Adrenal gland (tissue), 12 donors: ENCODE data around the gene OR2T33. TPM values are rescaled to one million over a fixed set of nuclear protein-coding genes. Genes with fewer than 3 reads are reported as not detected.

Experiments used
- DNase-seq, 7 donors: peaks; one replicate each; pipeline ENCODE4 v3.0.0-alpha.2; 2019 to 2020
- H3K27ac ChIP-seq, 5 donors: fragments of 200-600 bp; sonication (generic) in 4 of 5; 1 replicate in 3 of 5; 2 replicates in 2 of 5; pipeline versions ENCODE4 v1.5.1 to v1.8.0; 2016 to 2020; ENCODE audit warnings: mild to moderate bottlenecking in 1 of 5
- H3K27me3 ChIP-seq: fragments of 200-600 bp; 2 replicates; pipeline ENCODE4 v1.8.0; 2021
- H3K36me3 ChIP-seq, 2 donors: fragments of 200-600 bp; replicated peaks in 1 of 2; 1 replicate in 1 of 2; 2 replicates in 1 of 2; pipeline versions ENCODE4 v1.5.1 to v1.8.0; 2018 to 2022
- H3K4me1 ChIP-seq, 2 donors: fragments of 200-600 bp; replicated peaks in 1 of 2; 1 replicate in 1 of 2; 2 replicates in 1 of 2; pipeline versions ENCODE4 v1.5.1 to v1.8.0; 2018 to 2021
- H3K4me3 ChIP-seq, 4 donors: fragments of 200-600 bp; sonication (generic) in 3 of 4; one replicate each; pipeline ENCODE4 v1.5.1; 2016 to 2018
- H3K9me3 ChIP-seq, 3 donors: fragments of 200-600 bp; sonication (generic) in 1 of 3; replicated peaks in 1 of 3; 1 replicate in 2 of 3; 2 replicates in 1 of 3; pipeline versions ENCODE4 v1.5.1 to v1.8.0; 2016 to 2021
- CTCF ChIP-seq, 6 experiments: fragments of 450-650 bp in 4 of 6; fragments of 200-600 bp in 2 of 6; sonication (generic) in 1 of 6; IDR thresholded peaks; 1 replicate in 5 of 6; 2 replicates in 1 of 6; pipeline versions ENCODE4 v1.5.1 to v1.8.0; 2016 to 2021; ENCODE audit warnings: antibody characterized with exemption in 6 of 6, mild to moderate bottlenecking in 2 of 6, moderate library complexity in 1 of 6
- POLR2A ChIP-seq, 2 donors: fragments of 450-650 bp; IDR thresholded peaks; one replicate each; pipeline ENCODE4 v1.6.1; 2017; ENCODE audit warnings: antibody characterized with exemption in 2 of 2, mild to moderate bottlenecking in 2 of 2, moderate library complexity in 1 of 2
- WGBS, 4 donors: extraction: QIAGEN DNeasy Blood & Tissue Kit in 2 of 4; methylation state at CpG; one replicate each; pipeline versions ENCODE4 v1.1.5 to v1.1.7; 2013 to 2017; 5-methylcytosine and 5-hydroxymethylcytosine counted together
- intact Hi-C, 2 donors: fragments of 100-400 bp; cut with DNase I; formaldehyde crosslinking; loops; one replicate each; pipeline versions ENCODE4 v1.14.1 to v1.15.0; 2022 to 2023
- polyA plus RNA-seq, 3 donors: library from polyadenylated mRNA; stranded (reverse); fragments of 200-250 nt in 2 of 3; fragments of 350-450 nt in 1 of 3; fragmentation: Illumina TruSeq in 1 of 3; extraction: RNeasy Lipid Tissue Mini Kit (QIAGEN cat#74804) in 1 of 3; gene quantifications; one replicate each; pipeline ENCODE4 v1.2.3, GENCODE V29; 2013 to 2014
- total RNA-seq, 9 donors: library from RNA; depleted of rRNA in 4 of 9; stranded (reverse); fragments of >200 nt in 4 of 9; fragments of 120-200 nt in 1 of 9; fragmentation: NEBNext Ultra II Directional in 1 of 9; extraction: Animal tissue kit (Norgen Biotek cat#: 25700) in 1 of 9; gene quantifications; one replicate each; pipeline versions ENCODE4 v1.1.0 to v1.2.4, GENCODE V29; 2013 to 2023
- donor health status: healthy with polysubstance abuse.
- donor health status: Bipolar disorder and iron deficiency.
- donor health status: DM: yes; HTN: yes; CAD: no.
- donor health status: DM: no; HTN: no; CAD: no.
- donor health status: DM: no; HTN: no; CAD: no.
- donor health status: DM: yes; HTN: yes; CAD: no.

OR2T33 gene
- total and polyA plus RNA-seq, 12 donors, result not detected

- WGBS, 4 donors, result 74 to 89% (median 81%) methylated on average over 1 of the region's 1 CpG
- no peaks in the 10 kb centered on the region for H3K36me3 ChIP-seq
- no peaks in the 10 kb centered on the region for H3K27me3 ChIP-seq
- no peak overlapping the region for H3K27ac ChIP-seq
- no peaks in the 10 kb centered on the region for H3K9me3 ChIP-seq
- no peak overlapping the region for H3K4me3 ChIP-seq
- TF ChIP-seq POLR2A (IDR thresholded peaks at IDR 0.05) (no peak), CTCF (IDR thresholded peaks at IDR 0.05) (no peak)
- intact Hi-C loops, result no loop called here
- no peak for DNase-seq
- no peaks in the 10 kb centered on the region for H3K4me1 ChIP-seq
Measured at GRCh38 chr1:248225537-248225936, 52.2 kb downstream of the OR2T33 start.

Other genes with a start within 250 kb of the OR2T33 start
- gene OR2L2, start 247.9 kb downstream of the OR2T33 start, total RNA-seq, result 1 to 10 TPM in 1 of 9 donors, under 1 TPM in 3, not detected in 5; 0.04 to 1.0 (median 0.39) TPM
- under 1 TPM in 1 of 3 donors, not detected in 2; 0.08 TPM for gene OR2L2, start 247.9 kb downstream of the OR2T33 start, polyA plus RNA-seq
- under 1 TPM in 1 of 9 donors, not detected in 8; 0.17 TPM for gene OR2L3, start 231.1 kb downstream of the OR2T33 start, total RNA-seq
- gene OR2L3, start 231.1 kb downstream of the OR2T33 start, polyA plus RNA-seq, result not detected
- gene OR2L13, start 182.8 kb downstream of the OR2T33 start, total RNA-seq, result 1 to 10 TPM in 1 of 9 donors, under 1 TPM in 3, not detected in 5; 0.14 to 1.3 (median 0.37) TPM
- gene OR2L13, start 182.8 kb downstream of the OR2T33 start, polyA plus RNA-seq, result under 1 TPM; 0.07 to 0.46 (median 0.16) TPM
- not detected for gene OR2M5, start 132.8 kb downstream of the OR2T33 start, total RNA-seq
- not detected for gene OR2M5, start 132.8 kb downstream of the OR2T33 start, polyA plus RNA-seq
- gene OR2M2, start 103.2 kb downstream of the OR2T33 start, total RNA-seq, result under 1 TPM in 1 of 9 donors, not detected in 8; 0.98 TPM
- not detected for gene OR2M2, start 103.2 kb downstream of the OR2T33 start, polyA plus RNA-seq
- gene OR2M3, start 80.7 kb downstream of the OR2T33 start, total RNA-seq, result under 1 TPM in 2 of 9 donors, not detected in 7; 0.03 to 0.04 TPM
- not detected for gene OR2M3, start 80.7 kb downstream of the OR2T33 start, polyA plus RNA-seq
- gene OR2M4, start 46.6 kb downstream of the OR2T33 start, total RNA-seq, result not detected
- not detected for gene OR2M4, start 46.6 kb downstream of the OR2T33 start, polyA plus RNA-seq
- not detected for gene OR2T12, start 25.4 kb upstream of the OR2T33 start, total RNA-seq
- not detected for gene OR2T12, start 25.4 kb upstream of the OR2T33 start, polyA plus RNA-seq
- gene OR2M7, start 46.6 kb upstream of the OR2T33 start, total RNA-seq, result not detected
- gene OR2M7, start 46.6 kb upstream of the OR2T33 start, polyA plus RNA-seq, result not detected
- not detected for gene OR14C36, start 70.8 kb upstream of the OR2T33 start, total RNA-seq
- not detected for gene OR14C36, start 70.8 kb upstream of the OR2T33 start, polyA plus RNA-seq
- gene OR2T4, start 83.7 kb upstream of the OR2T33 start, total RNA-seq, result not detected
- gene OR2T4, start 83.7 kb upstream of the OR2T33 start, polyA plus RNA-seq, result not detected
- not detected for gene OR2T6, start 97.8 kb upstream of the OR2T33 start, total RNA-seq
- gene OR2T6, start 97.8 kb upstream of the OR2T33 start, polyA plus RNA-seq, result not detected
- gene OR2T1, start 125.1 kb upstream of the OR2T33 start, total RNA-seq, result not detected
- gene OR2T1, start 125.1 kb upstream of the OR2T33 start, polyA plus RNA-seq, result not detected
- gene OR2T2, start 167.7 kb upstream of the OR2T33 start, total RNA-seq, result not detected
- gene OR2T2, start 167.7 kb upstream of the OR2T33 start, polyA plus RNA-seq, result not detected
- not detected for gene OR2T3, start 195.4 kb upstream of the OR2T33 start, total RNA-seq
- gene OR2T3, start 195.4 kb upstream of the OR2T33 start, polyA plus RNA-seq, result not detected
- not detected for gene OR2T5, start 210.6 kb upstream of the OR2T33 start, total RNA-seq
- gene OR2T5, start 210.6 kb upstream of the OR2T33 start, polyA plus RNA-seq, result not detected
- gene OR2G6, start 230.1 kb upstream of the OR2T33 start, total RNA-seq, result not detected
- not detected for gene OR2G6, start 230.1 kb upstream of the OR2T33 start, polyA plus RNA-seq